Measurements from ENCODE around the gene RBMXL3. TPM values are rescaled to one million over a fixed set of nuclear protein-coding genes. Genes with fewer than 3 reads are reported as not detected.

RBMXL3 gene
- total RNA-seq, 1 experiment from 2014 or later = not detected

- Histone ChIP-seq H3K36me3 (ENCODE audit: low read depth, low read length) (no peaks in the 10 kb centered on the region), H3K4me1 (ENCODE audit: insufficient read depth, low read length) (0 out of 2 replicates have a peak, but pooled peaks cover 3% of the 10 kb centered on the region), H2AFZ (ENCODE audit: low read length) (no peak overlapping the region), H3K27me3 (ENCODE audit: low read length) (peaks cover 19% of the 10 kb centered on the region), H3K4me2 (ENCODE audit: low read length) (no peak overlapping the region), H3K27ac (ENCODE audit: low read length) (no peak overlapping the region), H4K20me1 (ENCODE audit: low read length) (no peaks in the 10 kb centered on the region), H3K79me2 (ENCODE audit: low read length) (no peaks in the 10 kb centered on the region), H3F3A (ENCODE audit: low read length, unreplicated experiment) (no peaks in the 10 kb centered on the region), H3K9me2 (replicated peaks; ENCODE audit: low read length) (no peaks in the 10 kb centered on the region), H3K9me3 (ENCODE audit: low read length) (no peaks in the 10 kb centered on the region), H3K4me3 (ENCODE audit: low read length) (no peak overlapping the region), H3K9ac (ENCODE audit: low read length) (no peak overlapping the region)
- BruUV-seq (replicated peaks) = no TSS peak
- intact Hi-C loops (cut with micrococcal nuclease) = loop anchor here (1.0 to 5.0 kb wide), 4 partner anchors 58 to 464 kb away; partner anchors contain the start of gene PLS3
- peak; percentile 88 for ATAC-seq
- peak; percentile 66 for DNase-seq
- TF ChIP-seq EZH2phosphoT487 (IDR thresholded peaks at IDR 0.05; ENCODE audit: borderline replicate concordance, low read length) (no peak), CTCF (conservative IDR thresholded peaks at IDR 0.05; ENCODE audit: low read depth, low read length) (peak; percentile 74), EZH2 (IDR thresholded peaks at IDR 0.05; ENCODE audit: low read length, unreplicated experiment) (no peak)
- ChIA-PET CTCF (no interaction called here), POLR2A (ENCODE audit: unreplicated experiment) (no interaction called here)
Measured at GRCh38 chrX:115226929-115227328, 37.7 kb downstream of the RBMXL3 start.

GRCh38 chrX:115229337-115230003 is 40.3 kb downstream of the RBMXL3 start:
- Histone ChIP-seq H4K20me1 (ENCODE audit: low read length) (no peaks in the 10 kb centered on the region), H3K9me3 (ENCODE audit: low read length) (no peaks in the 10 kb centered on the region), H2AFZ (ENCODE audit: low read length) (no peak overlapping the region), H3K4me1 (ENCODE audit: insufficient read depth, low read length) (0 out of 2 replicates have a peak, but pooled peaks cover 3% of the 10 kb centered on the region), H3K4me2 (ENCODE audit: low read length) (0 out of 2 replicates have a peak overlapping the region, but pooled peaks have one; percentile 2), H3K27me3 (ENCODE audit: low read length) (peaks cover 39% of the 10 kb centered on the region), H3K79me2 (ENCODE audit: low read length) (no peaks in the 10 kb centered on the region), H3K9ac (ENCODE audit: low read length) (no peak overlapping the region), H3K4me3 (ENCODE audit: low read length) (no peak overlapping the region), H3F3A (ENCODE audit: low read length, unreplicated experiment) (no peaks in the 10 kb centered on the region), H3K9me2 (replicated peaks; ENCODE audit: low read length) (no peaks in the 10 kb centered on the region), H3K27ac (ENCODE audit: low read length) (no peak overlapping the region), H3K36me3 (ENCODE audit: low read depth, low read length) (no peaks in the 10 kb centered on the region)
- no peak for TF ChIP-seq EZH2phosphoT487 (IDR thresholded peaks at IDR 0.05; ENCODE audit: borderline replicate concordance, low read length)
- TF ChIP-seq EZH2 (IDR thresholded peaks at IDR 0.05; ENCODE audit: low read length, unreplicated experiment) = no peak
- TF ChIP-seq CTCF (conservative IDR thresholded peaks at IDR 0.05; ENCODE audit: low read depth, low read length) = no peak
- POLR2A ChIA-PET (ENCODE audit: unreplicated experiment) = no interaction called here
- no TSS peak for BruUV-seq (replicated peaks)
- CTCF ChIA-PET = no interaction called here
- DNase-seq (no peak), ATAC-seq (no peak)
- intact Hi-C loops (cut with micrococcal nuclease) = loop anchor here (5.0 kb wide), 1 partner anchor 333 kb away; the partner anchor contains the start of gene PLS3

GRCh38 chrX:115232933-115233496 is 43.8 kb downstream of the RBMXL3 start:
- no peak for ATAC-seq
- H3K4me2 ChIP-seq (ENCODE audit: low read length) = peak overlapping the region; percentile 22; the same call in 1 of the 2 replicates
- no peaks in the 10 kb centered on the region for H3K9me3 ChIP-seq (ENCODE audit: low read length)
- H3K36me3 ChIP-seq (ENCODE audit: low read depth, low read length) = no peaks in the 10 kb centered on the region
- no peak overlapping the region for H2AFZ ChIP-seq (ENCODE audit: low read length)
- H3K27ac ChIP-seq (ENCODE audit: low read length) = no peak overlapping the region
- CTCF ChIA-PET = no interaction called here
- H3K9ac ChIP-seq (ENCODE audit: low read length) = no peak overlapping the region
- POLR2A ChIA-PET (ENCODE audit: unreplicated experiment) = no interaction called here
- peaks cover 60% of the 10 kb centered on the region for H3K27me3 ChIP-seq (ENCODE audit: low read length)
- no peaks in the 10 kb centered on the region for H3K79me2 ChIP-seq (ENCODE audit: low read length)
- no peaks in the 10 kb centered on the region for H3F3A ChIP-seq (ENCODE audit: low read length, unreplicated experiment)
- no peaks in the 10 kb centered on the region for H4K20me1 ChIP-seq (ENCODE audit: low read length)
- intact Hi-C loops (cut with micrococcal nuclease) = no loop called here
- BruUV-seq (replicated peaks) = no TSS peak
- no peak for TF ChIP-seq EZH2 (IDR thresholded peaks at IDR 0.05; ENCODE audit: low read length, unreplicated experiment)
- TF ChIP-seq CTCF (conservative IDR thresholded peaks at IDR 0.05; ENCODE audit: low read depth, low read length) = no peak
- TF ChIP-seq EZH2phosphoT487 (IDR thresholded peaks at IDR 0.05; ENCODE audit: borderline replicate concordance, low read length) = no peak
- H3K4me3 ChIP-seq (ENCODE audit: low read length) = peak overlapping the region; percentile 42
- no peaks in the 10 kb centered on the region for H3K9me2 ChIP-seq (replicated peaks; ENCODE audit: low read length)
- 0 out of 2 replicates have a peak, but pooled peaks cover 3% of the 10 kb centered on the region for H3K4me1 ChIP-seq (ENCODE audit: insufficient read depth, low read length)
- no peak for DNase-seq
